Neural progenitor cell (in vitro differentiated cells): ENCODE results near the gene RAD51B. TPM values are rescaled to one million over a fixed set of nuclear protein-coding genes. Genes with fewer than 3 reads are reported as not detected.

Experiments
- DNase-seq: peaks from one replicate; pipeline ENCODE4 v3.0.0-alpha.2; 2016; ENCODE audit warnings: low spot score
- H2AFZ ChIP-seq: fragments of 200-600 bp; sonication (generic); replicated peaks from 2 replicates; pipeline ENCODE4 v1.6.1; 2016; ENCODE audit warnings: antibody characterized with exemption
- H3F3A ChIP-seq: fragments of 200-600 bp; sonication (generic); 2 replicates; pipeline ENCODE4 v1.6.1; 2016; ENCODE audit warnings: antibody characterized with exemption, low read depth
- H3K27ac ChIP-seq: fragments of 200-600 bp; sonication (generic); 2 replicates; pipeline ENCODE4 v1.5.1; 2016; ENCODE audit warnings: mild to moderate bottlenecking
- H3K27me3 ChIP-seq: fragments of 200-600 bp; sonication (generic); 2 replicates; pipeline ENCODE4 v1.6.1; 2016; ENCODE audit warnings: mild to moderate bottlenecking, moderate library complexity
- H3K36me3 ChIP-seq: fragments of 200-600 bp; sonication (generic); 2 replicates; pipeline ENCODE4 v1.5.1; 2016
- H3K4me1 ChIP-seq: fragments of 200-600 bp; sonication (generic); 2 replicates; pipeline ENCODE4 v1.6.1; 2016; ENCODE audit warnings: mixed run types
- H3K4me2 ChIP-seq: fragments of 200-600 bp; sonication (generic); 2 replicates; pipeline ENCODE4 v1.6.1; 2016
- H3K4me3 ChIP-seq: fragments of 200-600 bp; sonication (generic); 2 replicates; pipeline ENCODE4 v1.5.1; 2016
- H3K79me2 ChIP-seq: fragments of 200-600 bp; sonication (generic); 2 replicates; pipeline ENCODE4 v1.6.1; 2016; ENCODE audit warnings: low read depth
- H3K9ac ChIP-seq: fragments of 200-600 bp; sonication (generic); 2 replicates; pipeline ENCODE4 v1.6.1; 2016
- H3K9me3 ChIP-seq: fragments of 200-600 bp; sonication (generic); 2 replicates; pipeline ENCODE4 v1.5.1; 2016; ENCODE audit warnings: low read depth
- H4K20me1 ChIP-seq: fragments of 200-600 bp; sonication (generic); 2 replicates; pipeline ENCODE4 v1.6.1; 2016; ENCODE audit warnings: low read depth
- H3K27ac Mint-ChIP-seq: 3 replicates; pipeline ENCODE4 v1.8.0; 2021; ENCODE audit warnings: mixed read lengths
- H3K27me3 Mint-ChIP-seq: 2 replicates; pipeline ENCODE4 v1.8.0; 2022; ENCODE audit warnings: low read depth, mild to moderate bottlenecking, inconsistent platforms, moderate library complexity, mixed read lengths; ENCODE audit not compliant: insufficient read depth
- H3K36me3 Mint-ChIP-seq: 3 replicates; pipeline ENCODE4 v1.8.0; 2021; ENCODE audit warnings: mixed read lengths
- H3K4me1 Mint-ChIP-seq: 3 replicates; pipeline ENCODE4 v1.8.0; 2021; ENCODE audit warnings: mixed read lengths
- H3K4me3 Mint-ChIP-seq: 3 replicates; pipeline ENCODE4 v1.8.0; 2021; ENCODE audit warnings: mild to moderate bottlenecking, moderate library complexity, mixed read lengths
- H3K9me3 Mint-ChIP-seq: 3 replicates; pipeline ENCODE4 v1.8.0; 2020; ENCODE audit warnings: mixed read lengths
- EZH2 ChIP-seq: fragments of 200-600 bp; sonication (generic); IDR thresholded peaks from 2 replicates; pipeline ENCODE4 v1.6.1; 2017; ENCODE audit warnings: antibody characterized with exemption, mild to moderate bottlenecking, moderate library complexity
- EZH2phosphoT487 ChIP-seq: fragments of 200-600 bp; sonication (generic); IDR thresholded peaks from 2 replicates; pipeline ENCODE4 v1.6.1; 2017; ENCODE audit warnings: antibody characterized with exemption
- total RNA-seq: library from RNA; depleted of rRNA; stranded (reverse); fragments of >200 nt; gene quantifications from 2 replicates; pipeline ENCODE4 v1.2.3, GENCODE V29; 2015; ENCODE audit warnings: low replicate concordance
- TF ChIP-seq, protein P1 (sequence below): fragments of 200-600 bp; sonication (generic); IDR thresholded peaks from 2 replicates; pipeline ENCODE4 v1.5.1; 2017; ENCODE audit warnings: antibody characterized with exemption, mild to moderate bottlenecking

Gene RAD51B
- total RNA-seq, 1 donor from 2014 or later: 50.5 TPM

DNA sequence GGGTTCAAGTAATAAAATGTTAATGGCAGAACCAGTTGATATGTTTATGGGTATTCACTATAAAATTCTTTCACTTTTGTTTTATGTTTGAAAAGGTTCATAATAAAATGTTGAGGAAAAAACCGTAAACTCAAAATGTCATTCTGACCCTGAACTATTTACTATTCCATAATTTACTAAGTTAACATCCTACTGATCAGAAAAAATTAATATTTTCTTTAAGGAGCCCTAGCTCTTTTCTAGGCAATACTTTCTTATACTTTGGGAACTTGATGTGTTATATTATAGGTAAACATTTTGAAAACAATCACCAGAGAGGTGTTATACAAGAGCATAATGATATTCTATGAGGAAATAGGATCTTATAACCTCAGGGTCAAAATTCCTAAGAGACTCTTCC, 638.7 kb downstream of the RAD51B start:
- Histone ChIP-seq H3K36me3 (no peaks in the 10 kb centered on the region), H3F3A (peaks cover 9% of the 10 kb centered on the region), H3K4me1 (peaks cover 20% of the 10 kb centered on the region), H3K4me3 (no peak overlapping the region), H3K27ac (no peak overlapping the region), H3K79me2 (no peaks in the 10 kb centered on the region), H3K9me3 (peaks cover 10% of the 10 kb centered on the region), H3K27me3 (no peaks in the 10 kb centered on the region), H4K20me1 (no peaks in the 10 kb centered on the region), H3K4me2 (no peak overlapping the region), H2AFZ (no peak overlapping the region), H3K9ac (no peak overlapping the region)
- Mint-ChIP-seq H3K9me3 (peaks cover 24% of the 10 kb centered on the region), H3K27me3 (no peaks in the 10 kb centered on the region), H3K4me3 (no peak overlapping the region), H3K4me1 (peaks cover 21% of the 10 kb centered on the region), H3K27ac (no peak overlapping the region), H3K36me3 (peaks cover 11% of the 10 kb centered on the region)
- no peak for DNase-seq
- TF ChIP-seq EZH2phosphoT487 (no peak), EZH2 (no peak)
- TF ChIP-seq, protein P1, sequence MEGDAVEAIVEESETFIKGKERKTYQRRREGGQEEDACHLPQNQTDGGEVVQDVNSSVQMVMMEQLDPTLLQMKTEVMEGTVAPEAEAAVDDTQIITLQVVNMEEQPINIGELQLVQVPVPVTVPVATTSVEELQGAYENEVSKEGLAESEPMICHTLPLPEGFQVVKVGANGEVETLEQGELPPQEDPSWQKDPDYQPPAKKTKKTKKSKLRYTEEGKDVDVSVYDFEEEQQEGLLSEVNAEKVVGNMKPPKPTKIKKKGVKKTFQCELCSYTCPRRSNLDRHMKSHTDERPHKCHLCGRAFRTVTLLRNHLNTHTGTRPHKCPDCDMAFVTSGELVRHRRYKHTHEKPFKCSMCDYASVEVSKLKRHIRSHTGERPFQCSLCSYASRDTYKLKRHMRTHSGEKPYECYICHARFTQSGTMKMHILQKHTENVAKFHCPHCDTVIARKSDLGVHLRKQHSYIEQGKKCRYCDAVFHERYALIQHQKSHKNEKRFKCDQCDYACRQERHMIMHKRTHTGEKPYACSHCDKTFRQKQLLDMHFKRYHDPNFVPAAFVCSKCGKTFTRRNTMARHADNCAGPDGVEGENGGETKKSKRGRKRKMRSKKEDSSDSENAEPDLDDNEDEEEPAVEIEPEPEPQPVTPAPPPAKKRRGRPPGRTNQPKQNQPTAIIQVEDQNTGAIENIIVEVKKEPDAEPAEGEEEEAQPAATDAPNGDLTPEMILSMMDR: no peak

DNA sequence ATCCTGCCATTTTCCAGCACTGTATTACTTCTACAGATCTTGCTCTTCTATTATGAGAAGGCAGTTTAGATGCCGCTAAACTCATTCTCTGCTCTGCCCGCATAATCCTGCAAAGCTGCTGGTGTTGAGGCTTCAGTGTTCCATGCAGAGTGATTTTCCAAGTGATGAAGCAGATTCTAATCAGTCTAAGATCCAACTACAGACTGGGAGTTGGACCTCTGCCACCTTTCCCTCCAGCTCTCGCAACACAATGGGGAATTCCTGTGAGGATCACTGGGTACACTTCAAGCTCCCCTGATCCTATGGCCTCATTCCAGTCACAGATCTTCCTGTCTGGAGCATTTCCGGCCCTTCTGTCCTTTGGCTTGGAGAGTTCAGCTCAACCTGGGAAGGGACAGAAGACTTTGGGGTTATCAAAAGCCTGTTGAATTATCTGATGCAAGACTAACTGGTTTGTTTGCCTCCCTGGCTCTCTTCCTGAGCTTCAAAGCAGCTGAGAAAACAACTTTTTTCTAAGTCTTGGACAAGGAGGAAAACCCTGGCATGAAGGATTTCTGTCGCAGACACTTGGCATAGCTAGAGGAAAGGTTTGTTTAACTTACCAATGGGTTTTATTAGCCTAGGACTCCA, 639.4 kb downstream of the RAD51B start:
- Histone ChIP-seq H2AFZ (no peak overlapping the region), H3K36me3 (no peaks in the 10 kb centered on the region), H3K9ac (no peak overlapping the region), H3K4me2 (peak overlapping the region; percentile 43), H3F3A (peaks cover 9% of the 10 kb centered on the region), H3K27ac (no peak overlapping the region), H3K9me3 (peaks cover 10% of the 10 kb centered on the region), H3K27me3 (no peaks in the 10 kb centered on the region), H3K4me3 (no peak overlapping the region), H3K79me2 (no peaks in the 10 kb centered on the region), H4K20me1 (no peaks in the 10 kb centered on the region), H3K4me1 (peaks cover 20% of the 10 kb centered on the region)
- DNase-seq: peak; percentile 56
- Mint-ChIP-seq H3K9me3 (peaks cover 21% of the 10 kb centered on the region), H3K4me3 (no peak overlapping the region), H3K36me3 (peaks cover 11% of the 10 kb centered on the region), H3K4me1 (peaks cover 21% of the 10 kb centered on the region), H3K27me3 (no peaks in the 10 kb centered on the region), H3K27ac (no peak overlapping the region)
- TF ChIP-seq EZH2 (no peak), EZH2phosphoT487 (no peak)
- TF ChIP-seq, protein P1: no peak

DNA sequence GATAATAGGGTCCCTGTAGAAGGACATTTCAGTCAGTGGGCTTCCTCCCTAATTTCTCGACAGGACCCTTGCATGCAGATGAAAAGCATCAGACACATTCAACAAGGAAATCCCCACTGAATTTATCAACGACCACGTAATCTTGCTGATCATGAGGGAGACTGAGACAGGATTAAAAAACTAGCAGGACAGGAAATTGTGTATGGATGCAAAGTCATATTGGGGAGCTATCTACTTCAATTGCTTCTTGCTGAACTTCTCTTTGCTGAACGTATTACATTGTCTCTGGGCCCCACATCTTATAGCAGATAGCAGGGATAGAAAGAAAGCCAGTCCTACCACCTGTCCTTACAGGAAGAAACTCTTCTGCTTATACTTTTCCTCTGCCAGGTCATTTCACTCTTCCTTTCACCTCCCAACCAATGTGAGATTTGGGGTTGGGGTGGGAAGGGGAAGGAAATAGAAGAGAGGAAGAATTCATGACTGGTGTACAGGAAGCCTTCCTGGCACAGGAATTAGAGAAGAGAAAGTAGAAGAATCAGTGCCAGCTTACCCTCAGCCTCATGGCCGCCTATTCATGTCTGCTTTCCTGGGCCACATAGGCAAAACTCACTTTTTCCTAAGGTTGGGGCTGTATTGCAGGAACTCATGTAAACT, 640.0 kb downstream of the RAD51B start:
- H3K36me3 Mint-ChIP-seq: peaks cover 9% of the 10 kb centered on the region
- TF ChIP-seq, protein P1: no peak
- TF ChIP-seq EZH2phosphoT487 (no peak), EZH2 (no peak)
- Histone ChIP-seq H3K4me3 (no peak overlapping the region), H3K27ac (no peak overlapping the region), H3F3A (peaks cover 9% of the 10 kb centered on the region), H3K27me3 (no peaks in the 10 kb centered on the region), H3K79me2 (no peaks in the 10 kb centered on the region), H3K4me2 (peak overlapping the region; percentile 43), H4K20me1 (no peaks in the 10 kb centered on the region), H3K9ac (no peak overlapping the region), H2AFZ (no peak overlapping the region), H3K9me3 (peaks cover 7% of the 10 kb centered on the region), H3K36me3 (no peaks in the 10 kb centered on the region), H3K4me1 (peaks cover 20% of the 10 kb centered on the region)
- H3K4me3 Mint-ChIP-seq: no peak overlapping the region
- peaks cover 15% of the 10 kb centered on the region for H3K9me3 Mint-ChIP-seq
- H3K27me3 Mint-ChIP-seq: no peaks in the 10 kb centered on the region
- H3K27ac Mint-ChIP-seq: peak overlapping the region; percentile 10
- peaks cover 21% of the 10 kb centered on the region for H3K4me1 Mint-ChIP-seq
- DNase-seq: no peak
